NCI-H510A (cell line): Measurements from ENCODE around the gene ZNF699.
"Not testable (repeated sequence)": the region's sequence is repeated elsewhere in the genome, so short reads cannot be mapped to it uniquely, and the experiment has no call there.

Source experiments
- DNase-seq: peaks from one replicate; lab custom pipeline; 2025; lab: John Stamatoyannopoulos, UW

The ZNF699 gene

DNA sequence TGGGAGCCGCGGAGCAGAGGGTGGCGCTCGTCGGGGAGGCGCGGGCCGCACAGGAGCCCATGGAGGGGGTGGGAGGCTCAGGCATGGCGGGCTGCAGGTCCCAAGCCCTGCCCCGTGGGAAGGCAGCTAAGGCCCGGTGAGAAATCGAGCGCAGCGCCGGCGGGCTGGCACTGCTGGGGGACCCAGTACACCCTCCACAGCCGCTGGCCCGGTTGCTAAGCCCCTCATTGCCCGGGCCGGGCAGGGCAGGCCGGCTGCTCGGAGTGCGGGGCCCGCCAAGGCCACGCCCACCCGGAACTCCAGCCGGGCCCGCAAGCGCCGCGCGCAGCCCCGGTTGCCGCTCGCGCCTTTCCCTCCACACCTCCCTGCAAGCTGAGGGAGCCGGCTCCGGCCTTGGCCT lies 26.2 kb downstream of the ZNF699 start:
- DNase-seq: not testable (repeated sequence)

GRCh38 chr19:9251236-9251635 lies 58.4 kb downstream of the ZNF699 start:
- no peak for DNase-seq

DNA sequence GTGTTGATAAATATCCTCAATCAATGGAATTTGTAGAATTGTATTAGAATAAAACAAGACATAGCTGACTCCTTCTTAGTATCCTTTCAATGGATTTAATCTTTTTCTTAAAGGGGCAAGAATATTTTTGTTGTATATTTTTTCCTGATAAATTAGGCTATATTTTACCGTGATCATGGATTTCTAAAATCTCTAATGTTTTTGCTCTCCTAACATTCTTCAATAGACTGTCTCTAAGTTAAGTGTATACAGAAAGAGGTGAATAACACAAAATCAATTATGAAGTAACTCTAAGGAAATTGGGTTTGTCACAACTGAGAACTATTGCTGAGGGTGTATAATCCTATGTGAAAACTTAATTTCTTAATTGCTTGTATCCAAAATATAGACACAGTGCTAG lies 59.0 kb downstream of the ZNF699 start, which contains the start of gene OR7E24:
TSS of gene OR7E24 (plus strand) at position 301 of the 400 bp plus-strand sequence. CDS start 114 bp downstream, outside the sequence.
- DNase-seq: no peak
